ENCODE results near the gene RAB33B.

GRCh38 chr4:139438141-139438540 lies 15.8 kb upstream of the RAB33B start:
- TF ChIP-seq CTCF (IDR thresholded peaks at IDR 0.05; ENCODE audit: low read length) (no peak), EZH2 (optimal IDR thresholded peaks at IDR 0.05; ENCODE audit: low read depth, low read length) (no peak), EZH2phosphoT487 (IDR thresholded peaks at IDR 0.05; ENCODE audit: low read length) (no peak)

Measured in MM.1S (cell line).